ENCODE measurements around the gene C2CD4D. TPM values are rescaled to one million over a fixed set of nuclear protein-coding genes. Genes with fewer than 3 reads are reported as not detected.

The C2CD4D gene
- polyA plus RNA-seq, 1 donor from 2014 or later: not detected

- H3K27ac ChIP-seq (ENCODE audit: low read length): peak overlapping the region; percentile 11
- H3K4me2 ChIP-seq (ENCODE audit: low read length): no peak overlapping the region
- H3K27me3 ChIP-seq (ENCODE audit: insufficient read depth, low read depth, low read length): no peaks in the 10 kb centered on the region
- peak overlapping the region; percentile 34 for H3K9ac ChIP-seq (ENCODE audit: low read length)
- no peaks in the 10 kb centered on the region for H3K9me2 ChIP-seq (ENCODE audit: insufficient read depth, low read length)
- no peak overlapping the region for H3K4me3 ChIP-seq (ENCODE audit: low read length)
- no peaks in the 10 kb centered on the region for H4K20me1 ChIP-seq (ENCODE audit: insufficient read depth)
- peak overlapping the region; percentile 89 for H2AFZ ChIP-seq (ENCODE audit: low read depth, low read length)
- no peaks in the 10 kb centered on the region for H3F3A ChIP-seq (ENCODE audit: insufficient read depth, low read length, poor library complexity, severe bottlenecking)
- no peaks in the 10 kb centered on the region for H3K36me3 ChIP-seq (ENCODE audit: insufficient read depth, low read length)
- H3K79me2 ChIP-seq (replicated peaks; ENCODE audit: insufficient read depth, low read length): no peaks in the 10 kb centered on the region
- H3K9me3 ChIP-seq (ENCODE audit: low read length): no peaks in the 10 kb centered on the region
- TF ChIP-seq CTCF (IDR thresholded peaks at IDR 0.05; ENCODE audit: poor library complexity, severe bottlenecking): no peak
- TF ChIP-seq EP300 (conservative IDR thresholded peaks at IDR 0.05; ENCODE audit: poor library complexity, severe bottlenecking): no peak
- no peak for TF ChIP-seq SMC3 (conservative IDR thresholded peaks at IDR 0.05; ENCODE audit: poor library complexity)
- no peak for TF ChIP-seq RAD21 (conservative IDR thresholded peaks at IDR 0.05)
- no peak for TF ChIP-seq EZH2 (IDR thresholded peaks at IDR 0.05; ENCODE audit: borderline replicate concordance, insufficient read depth, low read length, poor library complexity, severe bottlenecking)
- TF ChIP-seq TAF1 (IDR thresholded peaks at IDR 0.05; ENCODE audit: low read depth): no peak
- no peak for TF ChIP-seq POLR2AphosphoS5 (IDR thresholded peaks at IDR 0.05)
- TF ChIP-seq REST (IDR thresholded peaks at IDR 0.05; ENCODE audit: borderline replicate concordance): no peak
- no peak for TF ChIP-seq MXI1 (conservative IDR thresholded peaks at IDR 0.05; ENCODE audit: poor library complexity, severe bottlenecking)
Measured at GRCh38 chr1:151829352-151830046, 10.1 kb downstream of the C2CD4D start.

- Histone ChIP-seq H4K20me1 (ENCODE audit: insufficient read depth) (no peaks in the 10 kb centered on the region), H2AFZ (ENCODE audit: low read depth, low read length) (peak overlapping the region; percentile 89), H3K9ac (ENCODE audit: low read length) (peak overlapping the region; percentile 34), H3K27ac (ENCODE audit: low read length) (peak overlapping the region; percentile 11), H3K79me2 (replicated peaks; ENCODE audit: insufficient read depth, low read length) (no peaks in the 10 kb centered on the region), H3K4me3 (ENCODE audit: low read length) (no peak overlapping the region), H3F3A (ENCODE audit: insufficient read depth, low read length, poor library complexity, severe bottlenecking) (no peaks in the 10 kb centered on the region), H3K36me3 (ENCODE audit: insufficient read depth, low read length) (no peaks in the 10 kb centered on the region), H3K4me2 (ENCODE audit: low read length) (no peak overlapping the region), H3K27me3 (ENCODE audit: insufficient read depth, low read depth, low read length) (no peaks in the 10 kb centered on the region), H3K9me2 (ENCODE audit: insufficient read depth, low read length) (no peaks in the 10 kb centered on the region), H3K9me3 (ENCODE audit: low read length) (no peaks in the 10 kb centered on the region)
- TF ChIP-seq SMC3 (conservative IDR thresholded peaks at IDR 0.05; ENCODE audit: poor library complexity) (no peak), EZH2 (IDR thresholded peaks at IDR 0.05; ENCODE audit: borderline replicate concordance, insufficient read depth, low read length, poor library complexity, severe bottlenecking) (no peak), EP300 (conservative IDR thresholded peaks at IDR 0.05; ENCODE audit: poor library complexity, severe bottlenecking) (no peak), RAD21 (conservative IDR thresholded peaks at IDR 0.05) (no peak), POLR2AphosphoS5 (IDR thresholded peaks at IDR 0.05) (no peak), MXI1 (conservative IDR thresholded peaks at IDR 0.05; ENCODE audit: poor library complexity, severe bottlenecking) (no peak), CTCF (IDR thresholded peaks at IDR 0.05; ENCODE audit: poor library complexity, severe bottlenecking) (no peak), REST (IDR thresholded peaks at IDR 0.05; ENCODE audit: borderline replicate concordance) (no peak), TAF1 (IDR thresholded peaks at IDR 0.05; ENCODE audit: low read depth) (no peak)
Measured at GRCh38 chr1:151828921-151829320, 10.7 kb downstream of the C2CD4D start.
